ENCODE data around the gene PECR. TPM values are rescaled to one million over a fixed set of nuclear protein-coding genes. Genes with fewer than 3 reads are reported as not detected.

The PECR gene
- total and polyA plus RNA-seq, 10 of the 15 experiments (the other 5 are each of a cell fraction or from before 2014, with no cell fraction given) = 7.6 to 37.4 (median 25.7) TPM

GRCh38 chr2:216064665-216065064 lies 16.9 kb downstream of the PECR start:
- WGBS (ENCODE audit: insufficient coverage, insufficient replicate concordance, low lambda C conversion rate, missing lambda C conversion rate) = 63% methylated on average over 1 of the region's 1 CpG
- POLR2A ChIA-PET = interaction anchor here (0.6 to 1.7 kb wide), 3 partner anchors 16 to 39 kb away, joined by 3 to 6 read pairs (median 6); partner anchors contain the start of genes PECR and TMEM169
- RAD21 ChIA-PET (ENCODE audit: unreplicated experiment) = interaction anchor here (0.6 to 1.1 kb wide), 4 partner anchors 49 to 218 kb away, joined by 3 read pairs; no protein-coding TSS in a partner anchor

More at GRCh38 chr2:216064665-216065064, 16.9 kb downstream of the PECR start:
- H3K4me3 ChIP-seq = no peak overlapping the region
- H3K4me1 ChIP-seq (ENCODE audit: control insufficient read depth, insufficient read depth, low read length) = no peaks in the 10 kb centered on the region
- no peaks in the 10 kb centered on the region for H3K27me3 ChIP-seq (replicated peaks in 1 of 2; ENCODE audit: control insufficient read depth in 2 of 2, insufficient read depth in 2 of 2, low read length in 1 of 2)
- no peaks in the 10 kb centered on the region for H4K20me1 ChIP-seq (ENCODE audit: control insufficient read depth, insufficient read depth)
- H3K9me3 ChIP-seq (replicated peaks; ENCODE audit: control insufficient read depth, insufficient read depth, low read length) = no peaks in the 10 kb centered on the region
- H3K27ac ChIP-seq (ENCODE audit: control insufficient read depth, insufficient read depth) = no peak overlapping the region
- H3K79me2 ChIP-seq (ENCODE audit: control insufficient read depth, insufficient read depth, low read length) = no peaks in the 10 kb centered on the region
- SMC1A ChIA-PET (ENCODE audit: uncharacterized antibody, unreplicated experiment) = interaction anchor here (0.6 to 1.3 kb wide), 4 partner anchors 43 to 119 kb away, joined by 3 to 6 read pairs (median 4); no protein-coding TSS in a partner anchor
- intact Hi-C loops (cut with micrococcal nuclease; ENCODE audit: unreplicated experiment) = no loop called here
- CTCF ChIA-PET = interaction anchor here (1.1 to 1.8 kb wide), 5 partner anchors 11 to 95 kb away, joined by 3 to 6 read pairs (median 5); partner anchors contain the start of gene XRCC5
- DNase-seq (ENCODE audit: low read depth, low spot score) (no peak), FAIRE-seq (no peak), ATAC-seq (no peak)
- H3K9ac ChIP-seq (ENCODE audit: control insufficient read depth, insufficient read depth, low read length) = no peak overlapping the region
- in situ Hi-C loops (cut with MboI) = no loop called here
- 0 out of 4 replicates have a peak, but pooled peaks cover 0 to 9% of the 10 kb centered on the region in 2 experiments for H3K36me3 ChIP-seq (ENCODE audit: control insufficient read depth in 2 of 2, insufficient read depth in 2 of 2, low read length in 1 of 2)
- BruUV-seq (replicated peaks) = no TSS peak
- no peak overlapping the region for H2AFZ ChIP-seq (ENCODE audit: control insufficient read depth, low read depth, low read length)
- TF ChIP-seq E4F1 (IDR thresholded peaks at IDR 0.05; ENCODE audit: borderline replicate concordance, partially characterized antibody) = no peak
- TF ChIP-seq, protein P1, sequence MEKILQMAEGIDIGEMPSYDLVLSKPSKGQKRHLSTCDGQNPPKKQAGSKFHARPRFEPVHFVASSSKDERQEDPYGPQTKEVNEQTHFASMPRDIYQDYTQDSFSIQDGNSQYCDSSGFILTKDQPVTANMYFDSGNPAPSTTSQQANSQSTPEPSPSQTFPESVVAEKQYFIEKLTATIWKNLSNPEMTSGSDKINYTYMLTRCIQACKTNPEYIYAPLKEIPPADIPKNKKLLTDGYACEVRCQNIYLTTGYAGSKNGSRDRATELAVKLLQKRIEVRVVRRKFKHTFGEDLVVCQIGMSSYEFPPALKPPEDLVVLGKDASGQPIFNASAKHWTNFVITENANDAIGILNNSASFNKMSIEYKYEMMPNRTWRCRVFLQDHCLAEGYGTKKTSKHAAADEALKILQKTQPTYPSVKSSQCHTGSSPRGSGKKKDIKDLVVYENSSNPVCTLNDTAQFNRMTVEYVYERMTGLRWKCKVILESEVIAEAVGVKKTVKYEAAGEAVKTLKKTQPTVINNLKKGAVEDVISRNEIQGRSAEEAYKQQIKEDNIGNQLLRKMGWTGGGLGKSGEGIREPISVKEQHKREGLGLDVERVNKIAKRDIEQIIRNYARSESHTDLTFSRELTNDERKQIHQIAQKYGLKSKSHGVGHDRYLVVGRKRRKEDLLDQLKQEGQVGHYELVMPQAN (conservative IDR thresholded peaks at IDR 0.05) = no peak
- TF ChIP-seq IKZF1 (conservative IDR thresholded peaks at IDR 0.05) = no peak
- TF ChIP-seq RUNX3 (IDR thresholded peaks at IDR 0.05; ENCODE audit: low read length) = no peak
- no peak for TF ChIP-seq RELA (IDR thresholded peaks at IDR 0.05; ENCODE audit: borderline replicate concordance, partially characterized antibody)
- no peak for TF ChIP-seq SRF (IDR thresholded peaks at IDR 0.05; ENCODE audit: low read depth in 2 of 2, low read length in 2 of 2)
- TF ChIP-seq SPI1 (IDR thresholded peaks at IDR 0.05; ENCODE audit: borderline replicate concordance, insufficient read depth, low read depth, low read length) = no peak
- no peak overlapping the region for H3K4me2 ChIP-seq (ENCODE audit: control insufficient read depth, insufficient read depth)

Data from GM12878 (cell line).